NCI-H446 (cell line): ENCODE results near the gene UPF3B.
"Not testable (repeated sequence)": the region's sequence is repeated elsewhere in the genome, so short reads cannot be mapped to it uniquely, and the experiment has no call there.

ENCODE experiments used
- DNase-seq, 2 experiments: peaks; one replicate each; lab custom pipeline; 2025; lab: John Stamatoyannopoulos, UW

Gene UPF3B

DNA sequence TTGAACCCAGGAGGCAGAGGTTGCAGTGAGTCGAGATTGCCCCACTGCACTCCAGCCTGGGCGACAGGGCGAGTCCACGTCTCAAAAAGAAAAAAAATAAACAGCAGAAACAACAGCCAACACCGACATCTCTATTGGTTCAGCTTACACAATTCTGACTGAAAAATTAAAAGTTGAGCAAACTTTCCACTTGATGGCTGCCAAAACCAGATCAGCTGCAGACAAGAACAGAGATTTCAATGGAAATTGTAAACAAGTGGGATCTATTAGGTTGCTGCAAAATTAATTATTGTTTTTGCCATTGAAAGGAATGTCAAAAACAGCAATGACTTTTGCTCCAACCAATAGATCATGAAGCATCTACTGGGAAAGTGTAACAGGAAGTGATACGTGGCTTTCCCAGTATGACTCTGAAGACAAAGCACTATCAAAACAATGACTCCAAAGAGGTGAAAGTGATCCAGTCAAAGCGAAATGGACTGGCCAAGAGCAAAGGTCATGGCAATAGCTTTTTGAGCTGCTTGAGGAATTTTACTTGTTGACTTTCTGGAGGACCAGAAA is 26.3 kb downstream of the UPF3B start:
- DNase-seq: no peak

DNA sequence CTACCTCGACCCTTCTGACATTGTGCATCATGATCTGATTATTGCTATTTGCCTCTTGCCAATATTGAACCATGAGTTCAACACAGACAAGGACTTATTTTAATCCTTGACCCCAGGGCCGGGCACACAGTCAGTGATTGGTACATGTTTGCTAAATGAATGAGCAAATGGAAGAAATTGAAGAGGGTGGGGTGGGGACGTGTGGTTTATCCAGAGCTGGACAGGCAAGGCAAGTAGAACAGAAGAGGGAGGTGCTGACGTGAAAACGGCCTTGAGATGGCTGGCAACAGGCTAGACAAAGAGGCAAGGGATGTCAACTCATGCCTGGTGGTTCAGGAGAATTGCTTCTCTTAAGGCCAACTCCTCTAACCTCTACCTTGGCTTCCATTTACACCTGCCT is 28.5 kb downstream of the UPF3B start:
- DNase-seq: not testable (repeated sequence)

DNA sequence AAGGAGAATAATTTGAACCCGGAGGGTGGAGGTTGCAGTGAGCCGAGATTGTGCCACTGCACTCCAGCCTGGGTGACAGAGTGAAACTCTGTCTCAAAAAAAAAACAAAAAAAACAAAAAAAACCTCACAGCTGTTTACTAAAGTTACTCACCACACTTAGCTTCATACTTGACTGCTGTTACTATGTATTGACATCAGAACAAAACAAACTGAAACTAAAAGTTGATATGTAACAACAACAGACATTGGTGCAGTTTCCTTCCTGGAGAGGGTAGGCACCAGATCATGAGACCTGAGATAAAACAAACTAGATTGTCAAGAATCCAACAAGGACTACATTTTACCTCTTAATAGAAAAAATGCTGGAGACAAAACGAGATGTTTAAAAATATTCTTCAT is 31.1 kb downstream of the UPF3B start:
- not testable (repeated sequence) for DNase-seq

DNA sequence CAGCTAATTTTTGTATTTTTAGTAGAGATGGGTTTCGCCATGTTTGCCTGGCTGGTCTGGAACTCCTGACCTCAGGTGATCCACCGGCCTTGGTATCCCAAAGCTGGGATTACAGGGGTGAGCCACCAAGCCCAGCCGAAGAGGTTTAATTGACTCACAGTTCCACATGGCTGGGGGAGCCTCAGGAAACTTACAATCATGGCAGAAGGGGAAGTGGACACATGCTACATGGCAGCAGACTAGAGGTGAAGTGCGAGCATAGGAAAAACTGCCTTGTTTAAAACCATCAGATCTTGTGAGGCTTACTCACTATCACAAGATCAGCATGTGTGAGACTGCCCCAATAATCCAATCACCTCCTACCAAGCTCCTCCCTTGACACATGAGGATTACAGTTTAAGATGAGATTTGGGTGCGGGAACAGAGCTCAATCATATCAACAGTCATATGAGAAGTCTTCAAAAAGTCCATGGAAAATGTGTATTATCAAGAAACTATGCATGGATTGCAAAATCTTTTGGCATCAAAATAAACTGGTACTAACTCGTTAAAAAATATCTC is 35.6 kb downstream of the UPF3B start:
- no peak for DNase-seq

DNA sequence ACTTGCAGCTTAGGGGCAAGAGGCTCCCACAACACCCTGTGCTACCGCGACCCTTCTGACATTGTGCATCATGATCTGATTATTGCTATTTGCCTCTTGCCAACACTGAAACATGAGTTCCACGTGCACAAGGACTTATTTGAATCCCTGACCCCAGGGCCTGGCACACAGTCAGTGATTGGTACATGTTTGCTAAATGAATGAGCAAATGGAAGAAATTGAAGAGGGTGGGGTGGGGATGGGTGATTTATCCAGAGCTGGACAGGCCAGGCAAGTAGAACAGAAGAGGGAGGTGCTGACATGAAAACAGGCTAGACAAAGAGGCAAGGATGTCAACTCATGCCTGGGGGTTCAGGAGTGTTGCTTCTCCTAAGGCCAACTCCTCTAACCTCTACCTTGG is 36.5 kb downstream of the UPF3B start:
- no peak for DNase-seq

DNA sequence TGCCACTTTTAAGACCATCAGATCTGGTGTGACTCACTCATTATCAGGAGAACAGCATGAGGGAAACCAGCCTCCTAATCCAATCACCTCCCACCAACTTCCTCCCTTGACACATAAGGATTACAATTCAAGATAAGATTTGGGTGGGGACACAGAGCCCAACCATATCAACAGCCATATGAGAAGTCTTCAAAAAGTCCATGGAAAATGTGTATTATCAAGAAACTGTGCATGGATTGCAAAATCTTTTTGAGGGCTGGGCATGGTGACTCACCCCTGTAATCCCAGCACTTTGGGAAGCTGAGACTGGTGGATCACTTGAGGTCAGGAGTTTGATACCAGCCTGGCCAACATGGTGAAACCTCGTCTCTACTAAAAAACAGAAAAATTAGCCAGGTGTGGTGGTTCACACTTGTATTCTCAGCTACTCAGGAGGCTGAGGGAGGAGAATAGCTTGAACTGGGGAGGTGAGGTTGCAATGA is 43.5 kb downstream of the UPF3B start:
- no peak for DNase-seq

DNA sequence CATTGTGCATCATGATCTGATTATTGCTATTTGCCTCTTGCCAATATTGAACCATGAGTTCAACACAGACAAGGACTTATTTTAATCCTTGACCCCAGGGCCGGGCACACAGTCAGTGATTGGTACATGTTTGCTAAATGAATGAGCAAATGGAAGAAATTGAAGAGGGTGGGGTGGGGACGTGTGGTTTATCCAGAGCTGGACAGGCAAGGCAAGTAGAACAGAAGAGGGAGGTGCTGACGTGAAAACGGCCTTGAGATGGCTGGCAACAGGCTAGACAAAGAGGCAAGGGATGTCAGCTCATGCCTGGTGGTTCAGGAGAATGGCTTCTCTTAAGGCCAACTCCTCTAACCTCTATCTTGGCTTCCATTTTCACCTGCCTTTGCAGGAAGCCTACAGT is 44.3 kb downstream of the UPF3B start:
- DNase-seq: not testable (repeated sequence)

DNA sequence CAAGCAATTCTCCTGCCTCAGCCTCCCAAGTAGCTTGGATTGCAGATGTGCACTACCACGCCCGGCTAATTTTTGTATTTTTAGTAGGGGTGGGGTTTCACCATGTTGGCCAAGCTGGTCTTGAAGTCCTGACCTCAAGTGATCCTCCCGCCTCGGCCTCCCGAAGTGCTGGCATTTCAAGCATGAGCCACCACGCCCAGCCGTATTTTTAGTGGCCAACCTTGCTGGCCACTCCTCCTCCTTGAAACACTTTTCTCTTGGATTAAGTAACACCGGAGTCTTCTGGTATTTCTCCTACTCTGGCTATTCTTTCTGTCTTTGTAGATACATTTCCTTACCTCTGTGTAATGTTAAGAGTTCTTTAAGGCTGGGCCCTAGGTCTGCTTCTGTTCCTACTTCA is 50.2 kb downstream of the UPF3B start:
- no peak for DNase-seq

DNA sequence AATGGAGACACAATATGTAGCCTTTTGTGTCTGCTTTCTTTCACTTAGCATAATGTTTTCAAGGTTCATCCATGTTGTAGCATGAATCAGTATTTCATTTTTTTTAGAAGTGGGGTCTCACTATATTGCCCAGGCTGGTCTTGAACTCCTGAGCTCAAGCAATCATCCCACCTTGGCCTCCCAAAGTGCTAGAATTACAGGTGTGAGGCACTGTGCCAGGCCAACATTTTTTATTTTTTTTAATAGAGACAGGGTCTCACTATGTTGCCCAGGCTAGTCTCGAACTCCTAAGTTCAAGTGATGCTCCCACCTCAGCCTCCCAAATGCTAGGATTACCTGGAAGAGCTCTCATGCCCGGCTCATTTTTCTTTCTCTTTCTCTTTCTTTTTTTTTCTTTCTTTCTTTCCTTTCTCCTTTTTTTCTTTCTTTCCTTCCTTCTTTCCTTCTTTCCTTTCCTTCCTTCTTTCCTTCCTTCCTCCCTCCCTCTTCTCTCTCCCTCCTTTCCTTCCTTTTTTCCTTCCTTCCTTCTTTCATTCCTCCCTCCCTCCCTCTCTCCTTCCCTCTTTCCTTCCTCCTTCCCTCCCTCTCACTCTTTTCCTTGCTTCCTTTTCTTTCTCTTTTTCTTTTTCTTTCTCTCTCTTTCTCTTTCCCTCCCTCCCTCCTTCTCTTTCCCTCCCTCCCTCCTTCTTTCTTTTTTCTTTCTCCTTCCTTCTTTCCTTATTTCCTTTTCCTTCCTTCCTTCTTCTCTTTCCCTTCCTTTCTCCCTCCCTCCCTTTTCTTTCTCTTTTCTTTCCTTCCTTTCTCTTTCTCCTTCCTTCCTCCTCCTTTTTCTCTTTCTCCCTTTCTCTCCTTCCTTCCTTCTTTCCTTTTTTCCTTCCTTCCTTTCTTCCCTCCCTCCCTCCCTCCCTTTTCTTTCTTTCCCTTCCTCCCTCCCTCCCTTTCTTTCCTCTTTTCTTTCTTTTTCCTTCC is 51.2 kb downstream of the UPF3B start:
- no peak for DNase-seq

DNA sequence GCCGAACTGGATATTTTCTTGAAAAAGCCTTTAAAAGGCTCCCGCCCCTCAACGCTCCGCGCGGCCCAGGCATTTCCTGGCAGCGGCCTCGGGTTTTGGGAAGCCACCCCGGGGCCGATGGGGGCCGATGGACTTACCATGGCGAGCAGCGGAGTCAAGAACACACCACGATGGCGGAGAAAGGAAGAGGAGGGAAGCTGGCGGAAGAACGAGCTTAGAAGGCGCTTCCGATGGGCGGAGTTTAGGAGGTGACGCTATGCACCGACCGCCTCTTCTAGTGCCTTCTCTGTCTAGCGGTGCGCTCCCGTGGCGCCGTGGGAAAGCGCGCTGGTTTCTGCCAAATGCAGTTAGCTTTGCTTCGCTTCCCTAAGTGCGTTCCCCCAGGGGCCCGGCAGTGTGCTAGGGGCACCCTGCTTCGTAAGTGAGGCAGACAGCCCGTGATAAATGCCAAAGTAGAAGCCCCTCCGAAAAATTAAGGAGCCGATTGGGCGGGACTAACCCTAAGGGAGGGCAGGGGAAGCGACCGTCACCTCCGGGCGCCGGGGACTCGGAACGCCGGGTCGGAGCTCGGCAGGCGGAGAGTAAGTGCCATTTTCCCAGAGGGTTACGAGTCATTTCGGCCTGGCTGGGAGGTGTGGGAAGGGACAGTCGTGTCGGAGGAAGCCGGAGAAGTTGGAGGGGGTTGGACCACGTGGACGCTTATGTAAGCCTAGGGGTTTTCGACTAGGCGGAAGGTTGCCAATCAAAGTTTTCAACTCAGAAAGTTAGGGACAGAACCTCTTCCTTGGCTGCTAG is 61.1 kb downstream of the UPF3B start, which contains the start of gene RPL39:
RPL39 (minus strand) TSS at position 194 of the 795 bp plus-strand sequence; CDS start at position 140, 54 bp downstream.
- peak; percentile 58 to 90 for DNase-seq

DNA sequence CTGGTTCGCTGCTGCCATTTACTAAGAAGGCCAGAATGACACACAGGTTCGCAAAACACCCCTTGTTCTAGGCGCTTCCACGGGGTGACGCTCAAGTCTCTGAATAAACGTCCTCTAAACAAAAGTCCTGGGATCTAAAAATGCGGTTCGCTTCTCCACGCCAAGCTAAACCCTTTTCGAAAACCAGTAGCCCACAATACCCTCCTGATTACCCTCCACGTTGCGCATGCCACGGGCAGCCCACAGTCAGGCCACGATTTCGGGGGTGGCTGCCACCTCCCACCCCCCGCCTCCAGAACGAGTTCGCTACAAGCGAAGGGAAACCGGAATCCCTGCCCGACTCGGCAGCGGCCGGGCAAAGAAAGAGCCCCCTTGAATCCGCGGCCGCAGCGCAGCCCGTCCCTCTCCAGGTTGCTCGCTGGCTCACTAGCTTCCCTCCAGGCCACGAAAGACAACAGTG is 61.8 kb downstream of the UPF3B start:
- no peak for DNase-seq

DNA sequence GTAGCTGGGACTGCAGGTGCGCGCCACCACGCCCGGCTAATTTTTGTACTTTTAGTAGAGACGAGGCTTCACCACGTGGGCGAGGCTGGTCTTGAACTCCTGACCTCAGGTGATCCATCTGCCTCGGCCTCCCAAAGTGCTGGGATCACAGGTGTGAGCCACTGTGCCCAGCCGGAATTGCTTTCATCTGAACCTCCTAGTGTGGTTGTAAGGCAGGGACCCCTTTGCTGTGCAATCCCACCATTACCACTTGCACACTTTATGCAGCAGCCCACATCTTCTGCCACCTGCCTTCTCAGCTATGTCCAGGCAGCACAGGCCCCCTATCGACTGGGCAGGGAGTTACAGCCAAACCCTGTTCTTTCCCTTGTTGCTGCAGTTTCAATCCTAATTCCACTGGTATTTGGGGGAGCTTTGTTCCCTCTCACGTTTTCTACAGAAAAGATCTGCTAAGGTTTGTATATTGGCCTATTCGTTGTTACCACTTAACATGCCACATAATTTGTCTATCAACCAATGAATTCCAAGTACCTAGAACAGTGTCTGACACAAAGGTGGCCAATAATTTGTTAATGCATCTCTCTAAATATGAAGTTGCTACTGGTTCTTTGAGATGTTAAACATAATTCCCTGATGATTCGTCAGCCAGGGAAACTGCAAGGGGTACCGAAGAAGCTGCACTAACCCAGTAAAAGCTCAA is 67.9 kb downstream of the UPF3B start:
- DNase-seq: no peak
